ENCODE measurements around the gene LRRC58. TPM values are rescaled to one million over a fixed set of nuclear protein-coding genes. Genes with fewer than 3 reads are reported as not detected.

The LRRC58 gene
- total RNA-seq, 2 donors from 2014 or later = 16.6 to 17.0 TPM

GRCh38 chr3:120350401-120350941, 1.3 kb upstream of the LRRC58 start:
- DNase-seq = peak; percentile 24
- Histone ChIP-seq H3K27me3 (no peaks in the 10 kb centered on the region), H3K4me1 (peaks cover 5% of the 10 kb centered on the region), H3K36me3 (no peaks in the 10 kb centered on the region), H3K9me3 (no peaks in the 10 kb centered on the region), H3K4me3 (no peak overlapping the region), H3K9ac (ENCODE audit: low read depth in 2 of 2, low read length in 2 of 2) (no peak overlapping the region), H3K27ac (no peak overlapping the region)
- TF ChIP-seq CTCF (IDR thresholded peaks at IDR 0.05) = no peak
- intact Hi-C loops (cut with DNase I) = no loop called here

GRCh38 chr3:120349855-120350125, 636 bp upstream of the LRRC58 start:
- Histone ChIP-seq H3K36me3 (no peaks in the 10 kb centered on the region), H3K27me3 (no peaks in the 10 kb centered on the region), H3K4me3 (peak overlapping the region; percentile 95), H3K4me1 (peaks cover 5% of the 10 kb centered on the region), H3K27ac (peak overlapping the region; percentile 93), H3K9ac (ENCODE audit: low read depth in 2 of 2, low read length in 2 of 2) (peak overlapping the region; percentile 84 to 87), H3K9me3 (no peaks in the 10 kb centered on the region)
- TF ChIP-seq CTCF (IDR thresholded peaks at IDR 0.05) = no peak
- DNase-seq = no peak
- intact Hi-C loops (cut with DNase I) = no loop called here

- intact Hi-C loops (cut with DNase I) = no loop called here
- H3K4me3 ChIP-seq = peak overlapping the region; percentile 95
- H3K27me3 ChIP-seq = no peaks in the 10 kb centered on the region
- DNase-seq = peak; percentile 59
- H3K36me3 ChIP-seq = no peaks in the 10 kb centered on the region
- peak overlapping the region; percentile 84 to 87 for H3K9ac ChIP-seq (ENCODE audit: low read depth in 2 of 2, low read length in 2 of 2)
- H3K9me3 ChIP-seq = no peaks in the 10 kb centered on the region
- peaks cover 5% of the 10 kb centered on the region for H3K4me1 ChIP-seq
- peak overlapping the region; percentile 93 for H3K27ac ChIP-seq
- no peak for TF ChIP-seq CTCF (IDR thresholded peaks at IDR 0.05)
These were observed 826 bp downstream of the LRRC58 start for GRCh38 chr3:120348065-120348990.

- Histone ChIP-seq H3K27me3 (no peaks in the 10 kb centered on the region), H3K36me3 (no peaks in the 10 kb centered on the region), H3K27ac (no peak overlapping the region), H3K9me3 (no peaks in the 10 kb centered on the region), H3K4me3 (no peak overlapping the region), H3K4me1 (no peaks in the 10 kb centered on the region), H3K9ac (ENCODE audit: low read depth in 2 of 2, low read length in 2 of 2) (no peak overlapping the region)
- intact Hi-C loops (cut with DNase I) = no loop called here
- no peak for TF ChIP-seq CTCF (IDR thresholded peaks at IDR 0.05)
- DNase-seq = no peak
These were observed 4.8 kb downstream of the LRRC58 start for GRCh38 chr3:120344349-120344748.

- intact Hi-C loops (cut with DNase I) = no loop called here
- no peaks in the 10 kb centered on the region for H3K9me3 ChIP-seq
- no peak for TF ChIP-seq CTCF (IDR thresholded peaks at IDR 0.05)
- DNase-seq = no peak
- H3K36me3 ChIP-seq = no peaks in the 10 kb centered on the region
- no peak overlapping the region for H3K27ac ChIP-seq
- no peaks in the 10 kb centered on the region for H3K4me1 ChIP-seq
- no peaks in the 10 kb centered on the region for H3K27me3 ChIP-seq
- H3K9ac ChIP-seq (ENCODE audit: low read depth in 2 of 2, low read length in 2 of 2) = no peak overlapping the region
- H3K4me3 ChIP-seq = no peak overlapping the region
These were observed 7.4 kb downstream of the LRRC58 start for GRCh38 chr3:120341658-120342346.
